Measurements from ENCODE around the gene SH3PXD2B. TPM values are rescaled to one million over a fixed set of nuclear protein-coding genes. Genes with fewer than 3 reads are reported as not detected.

The SH3PXD2B gene
- total and polyA plus RNA-seq, 2 of the 13 experiments (the other 11 are each of a cell fraction or from before 2014, with no cell fraction given), result 3.4 to 4.6 TPM

DNA sequence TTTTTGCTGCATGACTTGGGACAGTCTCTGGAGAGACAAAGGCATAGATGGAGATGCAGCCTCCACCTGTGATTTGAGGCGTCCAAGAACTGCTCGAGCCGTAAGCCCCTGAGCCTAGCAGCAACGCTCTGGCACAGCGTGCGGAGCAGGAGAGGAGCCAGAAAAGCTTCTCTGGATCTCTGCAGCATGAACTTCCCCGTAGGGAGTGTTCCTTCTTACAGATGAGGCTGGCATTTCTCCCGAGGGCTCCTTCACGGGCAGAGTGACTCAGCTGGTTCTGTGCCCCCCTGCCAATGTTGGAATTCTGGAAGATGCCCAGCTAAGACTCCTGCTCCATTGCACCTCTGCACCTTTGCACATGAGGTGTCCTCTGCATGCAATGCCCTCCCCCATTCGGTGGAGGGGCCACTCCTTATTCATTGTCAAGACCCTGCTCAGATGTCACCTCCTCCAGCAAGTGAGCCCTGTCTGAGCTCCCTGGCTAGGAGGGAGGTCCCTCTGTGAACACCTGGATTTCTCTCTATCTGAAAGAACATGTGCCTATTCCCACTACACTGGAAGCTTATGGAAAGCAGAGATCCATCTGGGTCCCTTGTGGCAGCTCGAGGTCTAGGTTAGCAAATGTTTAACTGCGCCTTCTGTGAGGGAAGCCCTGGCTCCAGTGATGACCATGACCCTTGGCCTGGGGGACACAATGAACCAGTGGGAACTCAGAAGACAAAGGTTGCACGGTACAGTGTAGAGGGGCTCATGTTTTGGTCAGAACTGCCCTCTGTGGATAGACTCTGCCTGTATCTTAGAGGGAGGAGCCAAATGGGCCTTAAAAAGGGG is 39.6 kb downstream of the SH3PXD2B start (continued):
- TF ChIP-seq ZNF292 (CRISPR knock-in tag; IDR thresholded peaks at IDR 0.05; ENCODE audit: borderline replicate concordance, low read depth) (peak; percentile 76; the same call in 1 of the 2 replicates), SMC3 (IDR thresholded peaks at IDR 0.05; ENCODE audit: low read length) (peak; percentile 7; the same call in 1 of the 2 replicates), ELF3 (CRISPR knock-in tag; IDR thresholded peaks at IDR 0.05) (peak; percentile 74), ARID5B (CRISPR knock-in tag; IDR thresholded peaks at IDR 0.05) (peak; percentile 92), ZNF644 (CRISPR knock-in tag; IDR thresholded peaks at IDR 0.05; ENCODE audit: low read depth) (peak; percentile 87), ZFP1 (CRISPR knock-in tag; IDR thresholded peaks at IDR 0.05) (peak; percentile 60; the same call in 1 of the 2 replicates), SRF (IDR thresholded peaks at IDR 0.05; ENCODE audit: low read depth, low read length) (peak; percentile 47; the same call in 1 of the 2 replicates), HNF4A (CRISPR knock-in tag; IDR thresholded peaks at IDR 0.05) (peak; percentile 98), ZBTB43 (CRISPR knock-in tag; conservative IDR thresholded peaks at IDR 0.05) (0 out of 2 replicates have a peak, but pooled peaks have one; percentile 37), ZNF567 (CRISPR knock-in tag; IDR thresholded peaks at IDR 0.05; ENCODE audit: borderline replicate concordance) (peak; percentile 23; the same call in 1 of the 2 replicates), ZGPAT (CRISPR knock-in tag; IDR thresholded peaks at IDR 0.05) (peak; percentile 65), FOXC1 (CRISPR knock-in tag; IDR thresholded peaks at IDR 0.05; ENCODE audit: borderline replicate concordance) (peak; percentile 54; the same call in 1 of the 2 replicates), FOXP4 (CRISPR knock-in tag; IDR thresholded peaks at IDR 0.05) (peak; percentile 71; the same call in 1 of the 2 replicates)
- TF ChIP-seq, protein P1, sequence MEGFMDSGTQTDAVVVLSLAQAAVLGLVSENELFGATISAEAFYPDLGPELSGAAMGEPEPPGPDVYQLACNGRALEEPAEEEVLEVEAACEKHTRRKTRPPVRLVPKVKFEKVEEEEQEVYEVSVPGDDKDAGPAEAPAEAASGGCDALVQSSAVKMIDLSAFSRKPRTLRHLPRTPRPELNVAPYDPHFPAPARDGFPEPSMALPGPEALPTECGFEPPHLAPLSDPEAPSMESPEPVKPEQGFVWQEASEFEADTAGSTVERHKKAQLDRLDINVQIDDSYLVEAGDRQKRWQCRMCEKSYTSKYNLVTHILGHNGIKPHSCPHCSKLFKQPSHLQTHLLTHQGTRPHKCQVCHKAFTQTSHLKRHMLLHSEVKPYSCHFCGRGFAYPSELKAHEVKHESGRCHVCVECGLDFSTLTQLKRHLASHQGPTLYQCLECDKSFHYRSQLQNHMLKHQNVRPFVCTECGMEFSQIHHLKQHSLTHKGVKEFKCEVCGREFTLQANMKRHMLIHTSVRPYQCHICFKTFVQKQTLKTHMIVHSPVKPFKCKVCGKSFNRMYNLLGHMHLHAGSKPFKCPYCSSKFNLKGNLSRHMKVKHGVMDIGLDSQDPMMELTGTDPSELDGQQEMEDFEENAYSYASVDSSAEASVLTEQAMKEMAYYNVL (CRISPR knock-in tag; IDR thresholded peaks at IDR 0.05; ENCODE audit: borderline replicate concordance), result peak; percentile 66; the same call in 1 of the 2 replicates
